IMR-90 (cell line): Measurements from ENCODE around the gene RND3. TPM values are rescaled to one million over a fixed set of nuclear protein-coding genes. Genes with fewer than 3 reads are reported as not detected.
A peak's percentile ranks its signal among the peaks of the same experiment; 100 is the strongest.

ENCODE experiments used
- ATAC-seq: fragments of 200-7000 bp; cut with Tn5 transposase; 2 replicates; pipeline ENCODE4 v1.9.1; 2020; ENCODE audit warnings: low read depth, mild to moderate bottlenecking, moderate library complexity
- BruUV-seq: library from RNA; stranded (reverse); fragments of 400-500 nt; replicated peaks from 2 replicates; lab custom pipeline; 2021; lab: Mats Ljungman, UMichigan
- CTCF ChIA-PET: fragments of 300-600 bp; formaldehyde crosslinking; extraction: SDS; loops from one replicate; lab custom pipeline; 2021; ENCODE audit warnings: antibody characterized with exemption; lab: Yijun Ruan, JAX
- POLR2A ChIA-PET: fragments of 300-600 bp; sonication (Branson Sonifier 250); formaldehyde crosslinking; loops from one replicate; lab custom pipeline; 2022; ENCODE audit warnings: antibody characterized with exemption; ENCODE audit not compliant: unreplicated experiment; lab: Charles Lee
- DNase-seq: peaks from one replicate; pipeline ENCODE4 v3.0.0; 2013
- H2AFZ ChIP-seq: replicated peaks from 2 replicates; pipeline ENCODE3; 2013; ENCODE audit warnings: low read length, mild to moderate bottlenecking; ENCODE audit not compliant: poor library complexity
- H2AK5ac ChIP-seq: 2 replicates; pipeline ENCODE4 v1.6.1; 2013; ENCODE audit warnings: low read depth, low read length, inconsistent platforms
- H2AK9ac ChIP-seq: replicated peaks from 2 replicates; pipeline ENCODE3; 2013; ENCODE audit warnings: mild to moderate bottlenecking, low read depth, low read length, moderate library complexity; ENCODE audit not compliant: poor library complexity
- H2BK120ac ChIP-seq: 2 replicates; pipeline ENCODE4 v1.6.1; 2013; ENCODE audit warnings: low read depth, low read length, inconsistent platforms
- H2BK15ac ChIP-seq: 3 replicates; pipeline ENCODE4 v1.6.1; 2013; ENCODE audit warnings: low read depth, low read length, inconsistent platforms
- H2BK20ac ChIP-seq: 2 replicates; pipeline ENCODE4 v1.6.1; 2013; ENCODE audit warnings: low read depth, mild to moderate bottlenecking, inconsistent platforms, low read length, moderate library complexity
- H2BK5ac ChIP-seq: 2 replicates; pipeline ENCODE4 v1.6.1; 2013; ENCODE audit warnings: mild to moderate bottlenecking, low read depth, low read length, inconsistent platforms; ENCODE audit not compliant: poor library complexity, severe bottlenecking
- H3K14ac ChIP-seq: replicated peaks from 2 replicates; pipeline ENCODE4 v1.6.1; 2013; ENCODE audit warnings: low read depth, low read length, inconsistent platforms
- H3K18ac ChIP-seq: 2 replicates; pipeline ENCODE4 v1.6.1; 2013; ENCODE audit warnings: low read depth, low read length, control low read depth
- H3K23ac ChIP-seq: 2 replicates; pipeline ENCODE4 v1.6.1; 2013; ENCODE audit warnings: low read depth, low read length, inconsistent platforms
- H3K27ac ChIP-seq: 2 replicates; pipeline ENCODE4 v1.5.1; 2013; ENCODE audit warnings: mild to moderate bottlenecking, control low read depth, low read length; ENCODE audit not compliant: insufficient read depth
- H3K27me3 ChIP-seq: 2 replicates; pipeline ENCODE4 v1.6.1; 2013; ENCODE audit warnings: low read length; ENCODE audit not compliant: control insufficient read depth, insufficient read depth
- H3K36me3 ChIP-seq: 2 replicates; pipeline ENCODE4 v1.6.1; 2013; ENCODE audit warnings: low read length, mixed read lengths; ENCODE audit not compliant: control insufficient read depth, insufficient read depth
- H3K4ac ChIP-seq: 2 replicates; pipeline ENCODE4 v1.6.1; 2013; ENCODE audit warnings: low read depth, low read length, inconsistent platforms
- H3K4me1 ChIP-seq: 2 replicates; pipeline ENCODE4 v1.6.1; 2013; ENCODE audit warnings: low read length, mixed read lengths; ENCODE audit not compliant: control insufficient read depth, insufficient read depth
- H3K4me2 ChIP-seq: 2 replicates; pipeline ENCODE4 v1.6.1; 2013; ENCODE audit warnings: low read depth, mild to moderate bottlenecking, control low read depth, low read length, moderate library complexity
- H3K4me3 ChIP-seq: 2 replicates; pipeline ENCODE4 v1.5.1; 2013; ENCODE audit warnings: low read depth, mild to moderate bottlenecking, control low read depth, low read length, moderate library complexity; ENCODE audit not compliant: insufficient read depth
- H3K56ac ChIP-seq: 2 replicates; pipeline ENCODE4 v1.6.1; 2013; ENCODE audit warnings: low read length, inconsistent platforms; ENCODE audit not compliant: insufficient read depth; ENCODE audit errors: extremely low read depth
- H3K79me1 ChIP-seq, 2 experiments: 2 replicates each; pipeline ENCODE4 v1.6.1; 2013; ENCODE audit warnings: low read length in 2 of 2, inconsistent platforms in 1 of 2, low read depth in 1 of 2
- H3K9ac ChIP-seq: 2 replicates; pipeline ENCODE4 v1.6.1; 2013; ENCODE audit warnings: low read depth, low read length, control low read depth
- H3K9me1 ChIP-seq: 2 replicates; pipeline ENCODE4 v1.6.1; 2013; ENCODE audit warnings: low read length, inconsistent platforms; ENCODE audit not compliant: insufficient read depth
- H3K9me3 ChIP-seq: 2 replicates; pipeline ENCODE4 v1.6.1; 2013; ENCODE audit warnings: low read length; ENCODE audit not compliant: control insufficient read depth, insufficient read depth
- H4K20me1 ChIP-seq: 2 replicates; pipeline ENCODE4 v1.6.1; 2013; ENCODE audit warnings: low read length, inconsistent platforms; ENCODE audit not compliant: insufficient read depth
- H4K5ac ChIP-seq: 2 replicates; pipeline ENCODE4 v1.6.1; 2013; ENCODE audit warnings: mild to moderate bottlenecking, low read depth, low read length, control low read depth
- H4K8ac ChIP-seq, 2 experiments: 2 replicates each; pipeline ENCODE4 v1.6.1; 2013; ENCODE audit warnings: low read depth in 2 of 2, low read length in 2 of 2, control low read depth in 1 of 2, inconsistent platforms in 1 of 2
- H4K91ac ChIP-seq: 2 replicates; pipeline ENCODE4 v1.6.1; 2013; ENCODE audit warnings: low read depth, low read length, inconsistent platforms; ENCODE audit not compliant: insufficient read depth
- CHD1 ChIP-seq: IDR thresholded peaks from 2 replicates; pipeline ENCODE4 v1.6.1; 2012; ENCODE audit warnings: low read depth, low read length, improper control_type of control experiment
- NFE2L2 ChIP-seq: fragments of 150-350 bp; IDR thresholded peaks from 2 replicates; pipeline ENCODE4 v1.6.1; 2016; ENCODE audit warnings: low read depth, mild to moderate bottlenecking, low read length
- WGBS, 2 experiments: methylation state at CpG; one replicate each; pipeline versions ENCODE4 v1.1.5 to v1.1.7; 2013; ENCODE audit warnings: missing lambda C conversion rate in 2 of 2; ENCODE audit not compliant: insufficient read length in 1 of 2; ENCODE audit errors: extremely low coverage in 2 of 2; 5-methylcytosine and 5-hydroxymethylcytosine counted together
- dilution Hi-C: fragments of 300-500 bp; cut with HindIII; formaldehyde crosslinking; loops from one replicate; pipeline ENCODE4 v1.14.3; 2018; ENCODE audit warnings: low sequenced_read_pairs; ENCODE audit not compliant: unreplicated experiment
- in situ Hi-C: fragments of 300-500 bp; cut with MboI; formaldehyde crosslinking; loops from 3 replicates; pipeline ENCODE4 v1.14.3; 2019; ENCODE audit warnings: low sequenced_read_pairs, inconsistent platforms, mixed read lengths
- intact Hi-C: fragments of 100-400 bp; cut with micrococcal nuclease; formaldehyde crosslinking; loops from 2 replicates; pipeline ENCODE4 v1.10.0; 2022
- polyA plus RNA-seq, 3 experiments: library from polyadenylated mRNA; depleted of rRNA; stranded (reverse); fragments of >200 nt; gene quantifications; 2 replicates each; pipeline ENCODE4 v1.2.3, GENCODE V29; 2012; ENCODE audit warnings: low replicate concordance in 1 of 3
- total RNA-seq: library from RNA; depleted of rRNA; stranded (reverse); fragments of >200 nt; gene quantifications from 2 replicates; pipeline ENCODE4 v1.2.3, GENCODE V29; 2012

RND3 gene
- total and polyA plus RNA-seq, 2 of the 4 experiments (the other 2 are of a cell fraction), result 111 to 449 TPM

DNA sequence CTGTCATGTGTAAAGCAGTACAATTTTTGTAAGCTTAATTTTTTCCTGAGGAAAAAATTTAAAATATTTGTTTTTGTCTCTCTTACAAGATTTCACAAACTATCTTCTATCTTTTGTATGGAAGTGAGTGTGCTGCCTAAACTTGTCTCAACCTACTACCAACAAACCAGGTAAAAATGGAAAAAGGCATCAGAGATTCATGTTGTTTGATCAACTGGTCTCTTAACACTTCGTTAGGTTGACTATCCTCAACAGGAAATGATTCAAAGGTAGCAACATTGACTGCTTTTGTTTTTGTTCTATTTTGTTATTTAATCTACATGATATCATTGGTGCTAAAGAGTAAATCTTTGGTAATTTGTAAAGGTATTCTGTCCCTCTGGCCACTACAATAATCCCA, 47.7 kb upstream of the RND3 start:
- Histone ChIP-seq H4K8ac (peak overlapping the region; percentile 10 to 54; a peak in 1 of 4 replicates), H3K79me1 (peaks cover 13 to 17% of the 10 kb centered on the region in 2 experiments), H2BK20ac (peak overlapping the region; percentile 22; the same call in 1 of the 2 replicates), H2BK15ac (peak overlapping the region; percentile 73; the same call in 2 of the 3 replicates), H4K5ac (peak overlapping the region; percentile 45; the same call in 1 of the 2 replicates), H3K9me3 (no peaks in the 10 kb centered on the region), H2BK5ac (peak overlapping the region; percentile 66), H2AFZ (no peak overlapping the region), H3K4me2 (no peak overlapping the region), H2AK9ac (no peak overlapping the region), H3K27me3 (no peaks in the 10 kb centered on the region), H3K14ac (no peak overlapping the region; the same call in 1 of the 2 replicates), H4K20me1 (no peaks in the 10 kb centered on the region), H3K36me3 (no peaks in the 10 kb centered on the region), H3K23ac (peak overlapping the region; percentile 48; the same call in 1 of the 2 replicates), H3K9ac (no peak overlapping the region), H3K4ac (peak overlapping the region; percentile 59; the same call in 1 of the 2 replicates), H4K91ac (peak overlapping the region; percentile 12; the same call in 1 of the 2 replicates), H3K18ac (peak overlapping the region; percentile 88), H3K9me1 (peaks cover 14% of the 10 kb centered on the region), H3K4me1 (peaks cover 21% of the 10 kb centered on the region), H3K56ac (no peak overlapping the region), H3K4me3 (no peak overlapping the region), H3K27ac (no peak overlapping the region), H2BK120ac (peak overlapping the region; percentile 61), H2AK5ac (peak overlapping the region; percentile 68; the same call in 1 of the 2 replicates)
- intact Hi-C loops, result no loop called here
- TF ChIP-seq NFE2L2 (no peak), CHD1 (no peak)
- dilution Hi-C loops, result no loop called here
- no peak for ATAC-seq
- no peak for DNase-seq
- CTCF ChIA-PET, result interaction anchor here (0.7 kb wide), 1 partner anchor 937 kb away, joined by 3 read pairs; no protein-coding TSS in a partner anchor
- WGBS, 2 experiments, result no CpG with 5 or more reads among the region's 1 CpG
- in situ Hi-C loops, result no loop called here
- BruUV-seq, result no TSS peak
- POLR2A ChIA-PET, result interaction anchor here (0.6 kb wide), 1 partner anchor 24 kb away, joined by 10 read pairs; no protein-coding TSS in a partner anchor
